LNCAP (cell line): ENCODE measurements around the gene NR5A1.

Experiments
- TF ChIP-seq, protein P1 (sequence below): fragments of 450-650 bp; IDR thresholded peaks from 2 replicates; pipeline ENCODE4 v1.5.1; 2017; ENCODE audit warnings: mild to moderate bottlenecking

The NR5A1 gene

DNA sequence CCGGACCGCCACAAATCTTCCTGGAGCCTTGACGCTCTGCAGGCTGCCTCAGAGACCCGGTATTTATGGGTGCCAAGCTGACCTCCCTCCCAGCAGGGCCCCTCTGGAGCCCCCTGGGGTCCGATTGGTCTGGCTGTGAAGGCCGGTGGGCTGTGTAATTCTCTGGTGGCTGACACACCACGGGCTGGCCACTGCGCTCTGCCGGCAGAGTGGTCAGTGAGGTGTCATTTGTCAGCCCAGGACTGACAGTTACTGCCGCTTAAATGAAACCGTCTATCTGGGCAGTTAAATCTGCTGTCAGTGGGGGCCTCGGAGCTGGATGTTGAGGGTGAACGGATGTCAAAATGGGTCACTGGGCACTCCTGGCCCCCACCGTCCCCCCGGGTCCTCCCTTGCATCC is 10.7 kb downstream of the NR5A1 start:
- TF ChIP-seq, protein P1, sequence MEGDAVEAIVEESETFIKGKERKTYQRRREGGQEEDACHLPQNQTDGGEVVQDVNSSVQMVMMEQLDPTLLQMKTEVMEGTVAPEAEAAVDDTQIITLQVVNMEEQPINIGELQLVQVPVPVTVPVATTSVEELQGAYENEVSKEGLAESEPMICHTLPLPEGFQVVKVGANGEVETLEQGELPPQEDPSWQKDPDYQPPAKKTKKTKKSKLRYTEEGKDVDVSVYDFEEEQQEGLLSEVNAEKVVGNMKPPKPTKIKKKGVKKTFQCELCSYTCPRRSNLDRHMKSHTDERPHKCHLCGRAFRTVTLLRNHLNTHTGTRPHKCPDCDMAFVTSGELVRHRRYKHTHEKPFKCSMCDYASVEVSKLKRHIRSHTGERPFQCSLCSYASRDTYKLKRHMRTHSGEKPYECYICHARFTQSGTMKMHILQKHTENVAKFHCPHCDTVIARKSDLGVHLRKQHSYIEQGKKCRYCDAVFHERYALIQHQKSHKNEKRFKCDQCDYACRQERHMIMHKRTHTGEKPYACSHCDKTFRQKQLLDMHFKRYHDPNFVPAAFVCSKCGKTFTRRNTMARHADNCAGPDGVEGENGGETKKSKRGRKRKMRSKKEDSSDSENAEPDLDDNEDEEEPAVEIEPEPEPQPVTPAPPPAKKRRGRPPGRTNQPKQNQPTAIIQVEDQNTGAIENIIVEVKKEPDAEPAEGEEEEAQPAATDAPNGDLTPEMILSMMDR: no peak

DNA sequence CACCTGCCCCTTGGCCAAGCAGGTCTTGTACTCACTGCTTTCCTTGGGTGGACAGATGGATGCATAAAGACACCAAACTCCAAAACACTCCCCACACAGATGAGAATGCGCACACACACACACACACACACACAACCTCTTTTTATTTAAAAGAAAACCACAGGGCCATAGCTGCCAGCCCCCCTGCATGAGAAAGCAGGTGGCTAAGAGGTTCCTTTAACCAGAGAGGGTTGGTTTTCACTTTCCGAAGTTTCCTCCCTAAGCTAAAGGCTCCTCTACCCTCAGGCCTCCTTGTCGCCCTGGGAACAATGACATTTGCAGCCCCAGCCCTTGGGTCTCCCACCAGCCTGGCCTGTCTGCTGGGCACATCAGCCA is 11.1 kb downstream of the NR5A1 start:
- TF ChIP-seq, protein P1: no peak

DNA sequence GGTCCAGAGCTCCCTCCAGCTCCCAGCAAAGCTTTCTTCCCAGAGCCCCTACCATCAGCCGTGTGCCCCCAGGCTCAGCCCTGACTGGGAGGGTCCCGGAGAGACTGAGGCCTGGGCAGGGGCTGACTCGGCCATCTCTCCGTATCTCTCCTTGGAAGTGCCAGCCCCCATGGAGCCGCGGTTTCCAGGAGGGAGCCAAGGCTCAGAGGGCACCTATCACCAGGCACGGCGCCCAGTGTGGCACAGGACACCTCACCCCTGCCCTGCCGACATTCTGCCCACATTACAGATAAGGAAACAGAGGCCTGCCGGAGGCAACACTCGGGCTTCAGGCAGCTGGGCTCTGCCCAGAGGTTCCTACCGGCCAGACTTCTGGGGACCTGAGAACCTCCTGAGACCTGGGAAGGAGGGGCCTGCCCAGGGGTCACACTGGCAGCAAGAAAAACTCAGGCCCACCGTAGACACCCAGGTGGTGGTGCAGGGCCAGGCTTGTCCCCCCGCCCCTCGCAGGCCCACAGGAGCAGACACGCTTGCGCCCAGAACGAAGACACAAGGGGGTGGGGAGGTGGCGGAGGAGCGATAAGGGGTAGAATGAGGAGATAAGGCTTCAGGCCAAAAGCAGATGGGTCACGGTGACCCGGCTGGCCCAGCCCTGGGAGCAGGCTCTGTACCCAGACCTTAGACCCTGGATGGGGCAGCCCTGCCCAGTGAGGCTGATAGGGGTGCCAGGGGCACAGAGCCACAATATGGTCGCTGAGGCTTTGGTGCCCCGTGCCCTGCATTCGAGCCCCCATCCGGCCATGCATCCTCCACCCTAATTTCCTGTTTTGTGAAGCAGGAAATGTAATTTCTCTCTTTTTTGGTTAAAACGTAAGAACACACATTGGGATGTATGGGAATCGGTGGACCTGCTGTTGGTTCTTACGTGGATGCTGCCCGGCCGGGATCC is 11.8 kb downstream of the NR5A1 start:
- TF ChIP-seq, protein P1: no peak

DNA sequence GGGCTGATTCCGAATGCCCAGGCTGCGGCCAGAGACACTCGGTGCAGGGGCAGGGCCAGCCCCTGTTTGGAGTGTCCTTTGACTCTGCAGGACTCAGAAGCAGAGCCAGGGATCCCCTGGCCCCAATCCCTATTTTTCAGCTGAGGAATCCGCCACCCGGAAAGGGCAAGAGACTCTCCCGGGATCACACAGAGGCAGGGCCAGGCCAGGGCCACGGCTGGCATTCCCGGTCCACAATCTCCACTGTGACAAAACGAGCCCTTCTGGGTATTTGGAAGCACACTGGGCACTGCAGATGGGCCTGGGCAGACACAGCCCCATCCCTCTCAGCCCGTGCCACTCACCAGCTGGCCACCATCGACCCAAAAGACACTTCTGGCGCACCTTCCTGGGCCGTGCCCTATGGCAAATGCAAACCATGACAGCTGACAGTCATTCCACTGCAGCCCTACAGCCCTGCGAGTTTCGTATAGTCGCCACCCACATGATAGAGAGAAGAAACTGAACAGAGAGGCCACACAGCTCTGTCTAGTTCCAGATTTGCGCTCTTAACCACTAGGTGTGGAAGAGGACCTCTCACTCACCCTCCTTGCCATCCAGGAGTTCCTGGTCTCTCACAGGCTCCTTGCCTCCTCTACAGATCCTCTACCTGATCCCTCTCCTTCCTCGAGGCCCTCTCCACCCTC is 13.3 kb downstream of the NR5A1 start:
- TF ChIP-seq, protein P1: no peak

DNA sequence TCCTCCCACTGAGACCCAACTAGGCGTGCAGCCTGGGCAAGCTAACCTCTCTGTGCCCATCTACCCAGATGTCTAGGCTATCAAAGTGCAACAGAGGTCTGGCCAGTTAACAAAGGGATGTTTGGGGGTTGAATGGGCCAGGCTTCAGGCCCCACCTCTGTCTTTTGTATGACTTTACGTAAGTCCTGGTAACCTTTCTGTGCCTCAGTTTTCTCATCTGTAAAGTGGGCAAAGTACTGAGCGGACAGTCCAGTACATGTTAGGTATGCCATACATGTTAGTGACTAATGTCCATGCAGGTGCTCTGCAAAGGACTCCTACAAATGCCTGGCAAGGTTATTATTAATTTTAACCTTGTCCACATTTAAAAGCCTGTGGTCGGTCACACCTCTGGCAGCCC is 14.0 kb downstream of the NR5A1 start:
- TF ChIP-seq, protein P1: no peak

DNA sequence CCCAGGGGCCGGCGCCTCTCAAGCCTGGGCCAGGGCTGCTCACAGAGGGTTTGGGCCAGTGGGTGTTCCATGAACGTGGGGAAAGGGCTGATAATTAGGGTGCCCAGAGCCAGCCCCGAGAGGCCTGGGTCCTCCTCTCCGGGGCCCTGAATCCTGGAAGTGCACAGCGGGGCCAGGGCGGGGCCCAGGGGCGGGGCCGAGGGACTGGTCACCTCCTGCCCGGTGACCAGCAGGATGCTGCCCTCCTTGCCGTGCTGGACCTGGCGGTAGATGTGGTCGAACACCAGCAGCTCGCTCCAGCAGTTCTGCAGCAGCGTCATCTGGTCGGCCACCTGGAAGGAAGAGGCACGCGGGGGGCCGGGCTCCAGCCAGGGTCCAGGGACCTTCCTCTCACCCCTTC is 14.4 kb downstream of the NR5A1 start:
- TF ChIP-seq, protein P1: no peak

DNA sequence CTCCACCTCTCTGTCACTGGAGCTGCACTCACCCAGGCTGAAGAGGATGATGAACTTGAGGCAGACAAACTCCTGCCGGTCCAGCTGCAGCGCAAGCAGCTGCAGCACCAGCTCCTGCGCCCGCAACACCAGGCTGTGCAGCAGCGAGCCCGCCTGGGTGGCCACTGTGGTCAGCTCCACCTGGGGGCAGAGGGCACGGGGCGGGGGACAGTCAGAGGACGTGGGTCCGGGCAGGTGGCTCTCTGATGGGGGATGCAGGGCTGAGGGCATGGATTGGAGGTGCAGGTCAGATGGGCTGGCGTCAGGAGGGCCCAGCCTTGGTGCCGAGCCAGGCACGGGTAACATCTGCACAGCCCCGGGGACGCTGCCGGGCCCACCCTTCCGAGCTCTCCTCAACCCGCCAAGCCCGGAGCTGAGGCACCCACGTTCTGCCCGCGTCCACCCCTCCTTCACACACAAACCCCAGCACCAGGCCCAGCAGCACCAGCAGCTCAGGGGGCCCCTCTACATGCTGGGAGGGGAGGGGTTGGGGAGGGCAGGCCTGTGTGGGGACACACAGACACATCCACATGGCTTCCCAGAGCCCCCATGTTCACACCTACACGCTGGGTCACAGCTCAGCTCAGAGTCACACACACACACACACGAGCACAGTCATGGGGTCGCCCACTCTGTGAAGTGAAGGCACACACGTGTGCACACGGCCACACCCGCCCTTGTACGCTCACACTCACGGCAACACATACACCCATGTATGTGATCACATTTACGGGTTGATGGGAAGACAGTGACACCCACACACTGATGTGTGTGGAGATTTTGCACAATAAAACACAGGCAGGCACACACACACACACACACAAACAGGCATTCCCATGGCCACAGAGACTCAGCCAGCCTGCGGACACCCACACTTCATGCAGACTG is 15.9 kb downstream of the NR5A1 start:
- TF ChIP-seq, protein P1: no peak
